ENCODE data around the gene ANP32A. TPM values are rescaled to one million over a fixed set of nuclear protein-coding genes. Genes with fewer than 3 reads are reported as not detected.

Gene ANP32A
- total RNA-seq, 1 donor from 2014 or later = 46.2 TPM

DNA sequence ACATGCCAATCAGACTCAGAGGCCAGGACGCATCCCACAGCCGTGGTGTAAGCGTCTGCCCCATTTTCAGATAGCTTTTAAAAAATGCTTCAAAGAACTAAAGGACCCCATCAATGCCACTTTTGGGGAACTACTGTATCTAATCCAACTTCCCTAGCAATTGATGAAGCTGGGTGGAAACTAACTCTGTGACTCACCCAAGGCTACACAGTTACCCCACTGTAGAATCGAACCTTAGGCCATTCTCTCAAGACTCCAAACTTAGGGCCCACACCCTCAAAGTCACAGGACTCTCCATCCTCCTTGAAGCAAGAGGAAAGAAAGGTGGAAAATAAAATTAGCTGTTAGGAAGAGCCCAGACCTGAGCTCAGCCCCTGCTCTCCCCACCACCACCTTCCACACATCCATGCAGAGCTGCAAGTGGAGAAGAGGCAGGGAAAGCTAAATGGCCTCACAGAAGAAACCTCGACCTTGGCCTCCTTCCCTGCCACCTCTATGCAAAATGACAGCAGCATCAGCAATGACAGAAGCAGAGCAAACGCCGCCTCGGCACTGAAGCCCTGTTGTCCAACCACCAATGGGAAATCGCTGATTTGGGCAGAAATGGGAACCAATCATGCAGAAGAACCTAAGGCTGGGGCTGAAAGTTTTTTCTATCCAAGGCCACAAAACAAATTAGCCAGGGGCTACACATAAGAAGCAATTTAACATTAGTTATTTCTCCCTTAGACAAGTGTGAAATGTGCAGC, 22.2 kb downstream of the ANP32A start:
- DNase-seq (ENCODE audit: low spot score) = no peak

DNA sequence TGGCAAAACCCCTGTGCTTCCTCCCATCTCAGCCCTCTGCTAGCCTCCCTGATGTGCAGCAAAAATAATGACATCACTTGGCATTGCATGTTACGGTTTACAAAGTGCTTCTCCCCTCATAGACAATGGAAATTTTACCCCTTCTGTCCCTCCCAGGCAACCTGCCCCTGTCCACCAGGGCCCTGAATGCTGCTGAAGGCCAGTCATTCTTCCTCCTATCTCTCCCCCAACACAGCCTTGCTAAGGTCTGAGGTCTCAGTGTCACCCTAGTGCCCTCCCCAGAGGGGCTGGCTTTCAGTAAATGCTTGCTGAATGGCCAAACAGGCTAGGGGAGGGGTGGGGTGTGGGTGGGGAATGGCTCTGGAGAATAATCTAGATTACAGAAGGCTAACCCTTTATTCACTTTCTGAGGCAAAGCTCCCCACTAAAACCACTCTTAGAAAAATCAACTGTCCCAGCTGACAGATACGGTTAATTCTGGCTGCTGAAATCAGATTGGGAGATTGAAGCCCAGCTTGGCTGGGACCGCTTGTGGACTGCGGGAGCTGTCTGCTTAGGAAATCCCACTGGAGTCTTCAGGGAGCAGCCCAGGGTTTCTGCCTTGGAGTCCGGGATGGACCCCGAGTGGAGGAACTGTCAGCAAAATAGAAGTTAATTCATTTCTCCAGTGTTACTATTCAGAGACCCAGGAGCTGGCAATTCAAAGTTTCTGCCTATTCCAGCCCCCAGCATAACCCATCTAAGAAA, 22.9 kb downstream of the ANP32A start:
- peak; percentile 84 for DNase-seq (ENCODE audit: low spot score)

GRCh38 chr15:68797191-68797590, 23.5 kb downstream of the ANP32A start:
- peak; percentile 90 for DNase-seq (ENCODE audit: low spot score)

GRCh38 chr15:68796576-68796975, 24.1 kb downstream of the ANP32A start:
- DNase-seq (ENCODE audit: low spot score) = no peak

DNA sequence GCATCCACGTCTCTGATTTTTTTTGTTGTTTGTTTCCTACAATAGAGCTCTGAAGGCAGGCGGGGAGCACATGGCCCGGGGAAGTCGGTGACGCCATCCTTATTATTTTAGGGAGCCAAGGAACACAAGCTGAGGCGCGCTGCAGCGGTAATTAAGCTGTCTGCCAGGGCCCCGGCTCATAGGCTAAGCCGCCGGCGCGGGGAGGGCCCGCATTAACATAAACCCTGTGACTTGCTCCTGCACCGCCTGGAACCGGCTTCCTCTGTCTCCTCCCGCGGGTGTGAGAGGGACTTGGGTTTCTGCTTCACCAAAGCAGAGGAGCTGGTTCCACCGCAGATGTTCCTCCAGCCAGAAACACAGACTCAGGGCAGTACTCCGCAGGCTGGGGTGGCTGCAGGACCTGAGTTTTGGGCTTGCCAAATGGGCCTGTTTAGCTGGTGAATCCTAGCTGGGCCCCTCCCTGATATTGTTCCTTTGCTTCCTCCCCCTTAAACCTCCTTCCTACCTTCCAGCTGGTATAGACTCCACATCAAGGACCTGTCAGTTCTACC, 25.3 kb downstream of the ANP32A start:
- peak; percentile 93 for DNase-seq (ENCODE audit: low spot score)

GRCh38 chr15:68794863-68795262, 25.8 kb downstream of the ANP32A start:
- DNase-seq (ENCODE audit: low spot score) = peak; percentile 47

DNA sequence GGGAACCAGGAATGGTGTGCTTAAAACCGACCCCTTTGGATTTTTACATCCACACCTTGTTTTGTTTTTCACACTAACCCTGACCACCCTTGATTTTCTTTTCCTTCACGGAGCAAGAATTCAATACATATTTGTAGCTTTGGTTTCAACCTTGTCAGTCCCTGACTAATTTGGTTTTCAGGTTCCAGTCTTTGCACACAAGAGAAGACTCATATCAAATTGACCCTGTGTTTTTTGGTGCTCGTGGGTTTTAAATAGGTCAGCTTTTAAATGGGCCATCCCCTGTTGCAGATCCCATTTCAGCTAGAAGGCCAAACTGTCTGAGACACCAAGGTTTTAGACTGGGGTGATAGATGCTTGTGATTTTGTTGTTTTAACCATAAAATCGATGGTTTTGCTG, 26.4 kb downstream of the ANP32A start:
- DNase-seq (ENCODE audit: low spot score) = no peak

DNA sequence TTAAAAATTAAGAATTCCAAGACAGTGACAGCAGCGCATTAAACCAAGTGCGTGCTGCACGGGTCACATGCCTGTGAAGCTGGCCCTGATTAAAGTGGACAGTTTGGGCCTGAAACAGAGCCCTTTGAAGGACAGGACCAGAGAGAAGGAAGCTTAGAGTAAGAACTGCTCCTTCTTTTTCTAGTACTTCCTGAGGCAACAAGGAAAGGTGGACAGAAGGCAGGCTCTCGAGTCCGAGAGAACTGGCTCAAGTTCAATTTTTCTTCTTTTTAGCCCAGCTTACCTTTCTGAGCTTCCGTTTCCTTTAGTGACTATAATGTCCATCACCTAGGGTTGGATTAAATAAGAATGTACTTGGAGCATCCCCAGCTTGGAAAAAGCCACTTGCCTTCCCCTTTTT, 26.9 kb downstream of the ANP32A start:
- DNase-seq (ENCODE audit: low spot score) = no peak

DNA sequence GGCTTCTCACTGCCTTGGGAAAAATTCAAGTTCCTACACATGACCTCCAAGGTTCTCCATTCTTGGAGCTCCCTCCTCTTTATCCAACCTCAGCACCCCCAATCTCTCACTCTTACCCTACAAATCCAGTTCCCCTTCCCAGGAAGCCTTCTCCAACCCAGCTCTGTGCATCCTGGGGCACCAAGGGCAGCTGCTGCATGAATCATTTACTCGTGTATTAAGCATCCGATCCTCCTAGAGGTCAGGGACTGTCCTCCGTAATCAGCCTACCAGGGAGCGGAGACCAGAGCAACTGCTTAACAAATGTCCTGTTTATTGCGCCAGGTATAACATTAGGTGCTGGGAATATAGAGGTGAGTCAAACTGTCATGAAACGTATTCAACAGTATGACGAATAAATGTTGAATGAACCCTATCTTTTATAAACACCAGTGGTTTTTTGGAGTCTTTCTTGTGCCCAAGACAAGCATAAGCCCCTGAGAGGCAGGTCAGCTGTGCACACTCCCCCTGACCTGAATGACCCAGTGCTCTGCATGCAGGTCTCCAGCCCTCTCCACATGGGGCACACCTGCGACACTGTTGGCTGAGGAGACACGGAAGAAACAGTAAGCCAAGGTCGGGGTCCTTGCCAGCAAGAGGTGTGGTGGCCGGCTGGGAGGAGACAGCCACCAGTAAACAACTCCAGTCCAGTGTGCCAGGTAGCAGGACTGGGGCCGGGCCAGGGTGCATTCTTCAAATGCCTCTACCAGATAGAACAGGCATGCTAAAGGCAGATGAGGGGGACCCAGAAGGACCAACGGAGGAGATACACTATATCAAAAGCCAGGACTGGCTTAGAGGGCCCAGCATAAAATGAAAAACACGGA, 27.6 kb downstream of the ANP32A start:
- DNase-seq (ENCODE audit: low spot score) = no peak

DNA sequence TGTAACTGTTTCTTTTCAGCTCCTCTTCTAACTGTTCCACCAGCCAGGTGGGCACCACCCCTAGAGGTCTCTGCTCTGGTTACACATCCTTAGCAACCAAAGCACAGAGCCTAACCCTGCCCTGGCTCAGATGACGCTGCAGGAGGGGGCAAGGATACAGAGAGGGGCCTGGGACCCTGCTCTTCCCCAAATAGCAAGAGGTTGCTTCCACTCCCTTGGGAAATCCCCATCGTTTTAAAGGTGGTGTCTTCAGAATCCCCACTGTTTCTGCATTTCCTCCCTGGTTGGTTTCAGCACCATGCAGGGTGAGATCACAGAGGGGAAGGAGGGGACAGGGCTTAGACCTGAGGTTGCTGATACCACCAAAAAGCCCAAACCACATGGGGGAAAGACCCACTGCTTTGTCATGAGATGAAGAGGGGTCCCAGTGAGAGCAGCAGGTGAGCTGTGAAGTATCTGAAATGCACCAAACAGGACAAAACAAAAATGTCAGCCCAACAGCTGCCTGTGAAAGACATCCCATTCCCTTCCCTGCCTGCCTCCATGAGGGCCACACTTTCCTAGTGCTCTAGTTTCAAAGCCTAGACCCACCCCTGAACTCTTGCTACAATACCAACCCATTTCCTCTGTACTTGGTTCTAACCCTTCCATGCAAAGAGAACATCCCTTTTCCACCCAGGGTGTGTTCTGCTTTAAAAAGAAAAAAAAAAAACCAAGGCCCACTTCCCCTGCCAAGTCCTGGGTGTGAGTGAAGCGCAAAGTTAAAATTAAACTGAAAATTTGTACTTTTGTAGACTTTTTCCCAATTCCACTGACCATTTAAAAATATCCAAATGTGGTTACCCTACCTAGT, 29.0 kb downstream of the ANP32A start:
- DNase-seq (ENCODE audit: low spot score) = no peak

DNA sequence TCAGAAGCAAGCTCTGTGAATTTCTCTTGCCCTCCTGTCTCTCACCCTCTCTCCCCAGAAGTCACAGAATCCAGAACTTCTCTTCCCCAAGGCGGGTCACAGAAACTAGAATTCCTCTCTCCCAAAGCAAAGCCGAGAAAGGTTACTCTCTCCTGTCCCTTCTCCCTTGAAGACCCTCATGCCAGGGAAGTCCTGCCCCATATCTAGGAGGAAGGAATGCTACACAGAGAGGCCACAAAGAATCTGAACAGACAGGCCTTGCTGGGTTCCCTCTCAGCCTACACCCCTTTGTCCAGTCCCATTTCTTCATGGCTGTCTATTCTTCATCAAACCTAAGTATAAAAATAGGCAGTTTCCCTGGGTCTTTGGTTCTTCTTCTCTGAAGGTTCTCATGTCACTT, 29.8 kb downstream of the ANP32A start:
- no peak for DNase-seq (ENCODE audit: low spot score)

DNA sequence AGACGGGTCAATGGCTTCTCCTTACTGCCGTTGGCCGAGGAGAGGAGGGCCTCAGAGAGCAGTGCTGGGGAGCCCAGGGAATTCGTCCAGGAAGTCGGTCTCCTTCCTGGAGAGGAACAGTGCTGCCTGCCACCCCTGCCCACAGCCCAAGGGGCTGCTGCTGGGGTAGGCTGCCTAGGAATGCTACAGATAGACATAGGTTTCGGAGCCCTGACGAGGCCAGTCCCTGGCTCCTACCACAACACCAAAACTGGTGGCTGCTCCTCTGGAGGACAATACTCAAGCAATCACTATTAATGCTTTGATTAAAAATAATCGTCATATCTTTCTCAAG, 30.5 kb downstream of the ANP32A start:
- DNase-seq (ENCODE audit: low spot score) = no peak

- DNase-seq (ENCODE audit: low spot score) = peak; percentile 59
Measured at GRCh38 chr15:68789534-68790241, 31.0 kb downstream of the ANP32A start.

- no peak for DNase-seq (ENCODE audit: low spot score)
Measured at GRCh38 chr15:68789091-68789490, 31.6 kb downstream of the ANP32A start.

- no peak for DNase-seq (ENCODE audit: low spot score)
Measured at GRCh38 chr15:68788264-68788624, 32.5 kb downstream of the ANP32A start.

DNA sequence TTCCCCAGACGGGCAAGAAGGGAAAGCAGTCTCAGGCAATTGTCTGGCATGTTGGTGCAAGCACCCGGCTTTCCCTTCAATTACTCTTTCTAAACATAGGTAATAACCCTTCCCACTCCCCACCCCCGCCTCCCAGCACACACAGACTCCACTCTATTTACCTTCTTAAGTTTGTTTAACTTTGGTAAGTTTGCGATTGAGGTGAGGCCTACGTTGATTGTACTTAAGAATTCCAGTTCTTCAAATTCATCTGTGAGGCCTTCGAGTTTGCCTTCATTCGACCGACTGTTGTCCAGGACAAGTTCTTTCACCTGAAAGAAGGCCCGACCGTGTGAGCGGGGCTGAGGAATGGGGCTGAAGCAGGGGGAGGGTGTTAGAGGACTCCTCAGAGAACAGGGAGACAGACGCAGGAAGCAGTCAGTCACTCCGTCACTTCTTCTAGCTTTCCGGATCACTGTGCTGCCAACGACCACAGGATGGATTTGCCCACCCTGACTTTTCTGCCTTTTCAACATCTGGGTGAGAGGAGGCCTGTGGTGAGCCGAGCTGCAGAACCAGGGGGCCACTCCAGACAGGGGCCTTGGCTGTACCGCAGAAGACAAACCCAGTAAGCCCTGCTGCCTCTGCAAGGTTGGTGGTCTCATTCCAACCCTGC, 33.0 kb downstream of the ANP32A start:
- peak; percentile 36 for DNase-seq (ENCODE audit: low spot score)

GRCh38 chr15:68786753-68787152, 33.9 kb downstream of the ANP32A start:
- DNase-seq (ENCODE audit: low spot score) = no peak

DNA sequence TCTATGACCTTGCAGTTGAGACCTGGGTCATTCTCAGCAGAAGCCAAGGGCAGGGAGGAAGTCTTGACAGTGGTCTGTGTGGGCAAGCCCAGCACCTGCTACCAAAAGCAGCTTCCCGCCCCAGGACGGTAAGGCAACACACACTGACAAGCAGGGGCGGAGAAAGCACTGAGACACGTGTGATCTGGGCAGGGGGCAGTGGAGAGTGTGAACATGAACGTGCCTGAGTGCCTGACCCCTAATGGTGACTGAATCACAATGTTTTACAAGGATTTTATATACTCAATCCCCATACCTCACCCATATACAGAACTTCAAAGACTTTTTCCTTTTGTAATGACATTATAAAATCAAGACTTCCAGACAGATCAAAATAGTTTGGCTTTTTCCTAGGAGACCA, 35.2 kb downstream of the ANP32A start:
- no peak for DNase-seq (ENCODE audit: low spot score)

DNA sequence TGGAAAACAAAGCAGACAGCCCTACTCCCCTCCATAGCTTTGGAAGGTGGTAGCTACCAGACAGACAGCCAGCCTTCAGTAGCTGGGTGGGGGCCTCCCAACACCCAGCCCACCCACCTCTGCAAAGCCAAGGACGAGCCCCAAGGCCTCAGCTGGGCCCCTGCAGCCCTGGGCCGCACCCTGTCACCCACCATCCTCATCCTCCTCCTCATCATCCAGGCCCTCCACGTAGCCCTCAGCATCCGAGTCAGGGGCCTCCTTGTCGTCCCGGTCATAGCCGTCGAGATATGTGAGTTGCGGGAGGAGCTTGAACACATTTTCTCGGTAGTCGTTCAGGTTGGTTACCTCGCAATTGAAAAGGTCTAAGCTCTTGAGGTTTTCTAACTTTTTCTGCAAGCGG, 36.5 kb downstream of the ANP32A start:
- no peak for DNase-seq (ENCODE audit: low spot score)

Measured in umbilical cord (tissue), 2 donors.